Measurements from ENCODE around the gene CBLB. TPM values are rescaled to one million over a fixed set of nuclear protein-coding genes. Genes with fewer than 3 reads are reported as not detected.

Gene CBLB
- total RNA-seq, 6 experiments from 2014 or later: 9.4 to 21.4 (median 18.2) TPM

DNA sequence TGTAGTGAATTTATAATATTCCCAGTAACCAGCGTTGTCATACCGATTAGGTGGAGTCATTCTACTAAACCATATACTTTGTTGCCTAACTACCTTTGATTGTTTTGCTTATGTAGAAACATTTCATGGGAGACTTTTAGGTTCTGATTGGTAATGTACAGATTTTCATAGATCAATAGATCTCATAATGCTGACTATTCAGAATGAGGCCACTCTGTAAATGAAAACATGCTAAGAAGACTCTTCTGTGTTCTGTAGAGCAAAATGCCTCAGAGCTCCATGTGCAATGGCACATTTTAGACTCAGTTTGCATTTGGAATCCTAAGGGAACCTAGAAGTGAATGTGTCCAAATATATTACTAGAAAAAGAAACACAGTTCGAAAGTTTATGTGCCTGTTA is 20.0 kb downstream of the CBLB start:
- no peak overlapping the region for H3K27ac ChIP-seq
- H3K4me1 ChIP-seq: peaks cover 0 to 5% (median 0%) of the 10 kb centered on the region in 4 donors
- no peak for ATAC-seq
- H3K36me3 ChIP-seq: peaks cover 0 to 7% (median 0%) of the 10 kb centered on the region in 4 donors
- WGBS (ENCODE audit: insufficient coverage, low coverage, low lambda C conversion rate, missing lambda C conversion rate): 84% methylated on average over 3 of the region's 3 CpGs
- no peak overlapping the region for H3K4me3 ChIP-seq
- H3K27me3 ChIP-seq: no peaks in the 10 kb centered on the region
- DNase-seq: no peak
- TF ChIP-seq, protein P1, sequence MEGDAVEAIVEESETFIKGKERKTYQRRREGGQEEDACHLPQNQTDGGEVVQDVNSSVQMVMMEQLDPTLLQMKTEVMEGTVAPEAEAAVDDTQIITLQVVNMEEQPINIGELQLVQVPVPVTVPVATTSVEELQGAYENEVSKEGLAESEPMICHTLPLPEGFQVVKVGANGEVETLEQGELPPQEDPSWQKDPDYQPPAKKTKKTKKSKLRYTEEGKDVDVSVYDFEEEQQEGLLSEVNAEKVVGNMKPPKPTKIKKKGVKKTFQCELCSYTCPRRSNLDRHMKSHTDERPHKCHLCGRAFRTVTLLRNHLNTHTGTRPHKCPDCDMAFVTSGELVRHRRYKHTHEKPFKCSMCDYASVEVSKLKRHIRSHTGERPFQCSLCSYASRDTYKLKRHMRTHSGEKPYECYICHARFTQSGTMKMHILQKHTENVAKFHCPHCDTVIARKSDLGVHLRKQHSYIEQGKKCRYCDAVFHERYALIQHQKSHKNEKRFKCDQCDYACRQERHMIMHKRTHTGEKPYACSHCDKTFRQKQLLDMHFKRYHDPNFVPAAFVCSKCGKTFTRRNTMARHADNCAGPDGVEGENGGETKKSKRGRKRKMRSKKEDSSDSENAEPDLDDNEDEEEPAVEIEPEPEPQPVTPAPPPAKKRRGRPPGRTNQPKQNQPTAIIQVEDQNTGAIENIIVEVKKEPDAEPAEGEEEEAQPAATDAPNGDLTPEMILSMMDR (IDR thresholded peaks at IDR 0.05): no peak
- TF ChIP-seq POLR2A (IDR thresholded peaks at IDR 0.05): no peak
- no peaks in the 10 kb centered on the region for H3K9me3 ChIP-seq
- intact Hi-C loops (cut with DNase I): no loop called here

DNA sequence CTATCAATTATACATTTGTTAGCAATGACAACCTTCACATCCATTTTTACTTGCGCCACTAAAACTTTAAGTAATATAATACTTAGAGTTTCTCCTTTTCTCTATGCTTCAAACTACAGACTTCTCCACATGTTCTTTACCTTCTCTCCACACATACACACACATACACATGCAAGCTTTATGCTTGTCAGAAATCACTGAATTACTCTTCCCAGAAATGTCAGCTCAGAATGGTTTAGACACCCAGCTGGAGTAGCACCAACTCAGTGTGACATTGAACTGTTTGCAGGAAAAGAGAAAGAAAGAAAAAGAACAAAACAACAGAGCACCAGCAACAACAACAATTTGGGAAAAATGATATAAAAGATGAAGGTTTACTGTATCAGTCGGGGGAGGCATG is 20.9 kb downstream of the CBLB start:
- TF ChIP-seq POLR2A (IDR thresholded peaks at IDR 0.05): no peak
- TF ChIP-seq, protein P1 (IDR thresholded peaks at IDR 0.05): no peak
- WGBS (ENCODE audit: insufficient coverage, low coverage, low lambda C conversion rate, missing lambda C conversion rate): 79% methylated on average over 2 of the region's 2 CpGs
- intact Hi-C loops (cut with DNase I): no loop called here
- Histone ChIP-seq H3K4me1 (peaks cover 0 to 14% (median under 1%) of the 10 kb centered on the region in 4 donors), H3K4me3 (no peak overlapping the region), H3K9me3 (no peaks in the 10 kb centered on the region), H3K27ac (no peak overlapping the region), H3K27me3 (no peaks in the 10 kb centered on the region), H3K36me3 (peaks cover 0 to 2% (median 0%) of the 10 kb centered on the region in 4 donors)
- ATAC-seq (no peak), DNase-seq (no peak)

- H3K27me3 ChIP-seq: no peaks in the 10 kb centered on the region
- H3K4me3 ChIP-seq: no peak overlapping the region
- no peaks in the 10 kb centered on the region for H3K36me3 ChIP-seq
- WGBS (ENCODE audit: insufficient coverage, low coverage, low lambda C conversion rate, missing lambda C conversion rate): 65% methylated on average over 1 of the region's 1 CpG
- intact Hi-C loops (cut with DNase I): no loop called here
- H3K27ac ChIP-seq: no peak overlapping the region
- DNase-seq (no peak), ATAC-seq (no peak)
- peaks cover 0 to 19% (median 2%) of the 10 kb centered on the region in 4 donors for H3K4me1 ChIP-seq
- H3K9me3 ChIP-seq: no peaks in the 10 kb centered on the region
- no peak for TF ChIP-seq POLR2A (IDR thresholded peaks at IDR 0.05)
- TF ChIP-seq, protein P1 (IDR thresholded peaks at IDR 0.05): no peak
Measured at GRCh38 chr3:105847452-105847851, 21.4 kb downstream of the CBLB start.

- no peak for DNase-seq
- Histone ChIP-seq H3K9me3 (no peaks in the 10 kb centered on the region), H3K4me1 (peaks cover 0 to 25% (median 3%) of the 10 kb centered on the region in 4 donors), H3K27me3 (no peaks in the 10 kb centered on the region), H3K27ac (no peak overlapping the region), H3K36me3 (no peaks in the 10 kb centered on the region), H3K4me3 (no peak overlapping the region)
- intact Hi-C loops (cut with DNase I): no loop called here
- no peak for ATAC-seq
- 19% methylated on average over 1 of the region's 1 CpG for WGBS (ENCODE audit: insufficient coverage, low coverage, low lambda C conversion rate, missing lambda C conversion rate)
- TF ChIP-seq POLR2A (IDR thresholded peaks at IDR 0.05): no peak
- TF ChIP-seq, protein P1 (IDR thresholded peaks at IDR 0.05): no peak
Measured at GRCh38 chr3:105846809-105847208, 22.0 kb downstream of the CBLB start.

DNA sequence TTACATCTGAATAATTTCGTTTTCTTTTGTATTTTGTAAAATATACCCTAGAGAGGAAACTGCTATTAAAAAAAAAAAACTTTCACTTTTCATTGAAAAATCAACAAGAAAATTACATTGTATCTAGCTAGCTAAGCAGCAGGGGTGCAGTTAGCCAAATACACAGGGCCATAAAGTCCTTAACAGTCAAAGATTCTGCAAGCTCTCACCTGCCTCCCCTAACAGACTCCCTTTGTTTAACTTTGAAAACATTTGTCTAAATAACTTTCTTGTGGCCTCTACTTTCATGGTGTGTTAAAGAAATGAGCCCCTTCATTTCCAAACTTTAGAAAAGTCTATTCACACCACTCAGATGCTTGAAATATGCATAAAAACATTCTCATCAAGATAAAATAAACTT is 23.3 kb downstream of the CBLB start:
- Histone ChIP-seq H3K36me3 (no peaks in the 10 kb centered on the region), H3K4me3 (no peak overlapping the region), H3K4me1 (peaks cover 0 to 25% (median 3%) of the 10 kb centered on the region in 4 donors), H3K9me3 (no peaks in the 10 kb centered on the region), H3K27me3 (no peaks in the 10 kb centered on the region), H3K27ac (no peak overlapping the region)
- ATAC-seq (no peak), DNase-seq (no peak)
- intact Hi-C loops (cut with DNase I): no loop called here
- WGBS (ENCODE audit: insufficient coverage, low coverage, low lambda C conversion rate, missing lambda C conversion rate): 40% methylated on average over 1 of the region's 1 CpG
- TF ChIP-seq POLR2A (IDR thresholded peaks at IDR 0.05): no peak
- TF ChIP-seq, protein P1 (IDR thresholded peaks at IDR 0.05): no peak

Data from right lobe of liver (tissue), 6 donors.